ENCODE data around the gene LGALS8. TPM values are rescaled to one million over a fixed set of nuclear protein-coding genes. Genes with fewer than 3 reads are reported as not detected.

The LGALS8 gene
- total RNA-seq, 1 experiment from 2014 or later = 35.3 TPM

DNA sequence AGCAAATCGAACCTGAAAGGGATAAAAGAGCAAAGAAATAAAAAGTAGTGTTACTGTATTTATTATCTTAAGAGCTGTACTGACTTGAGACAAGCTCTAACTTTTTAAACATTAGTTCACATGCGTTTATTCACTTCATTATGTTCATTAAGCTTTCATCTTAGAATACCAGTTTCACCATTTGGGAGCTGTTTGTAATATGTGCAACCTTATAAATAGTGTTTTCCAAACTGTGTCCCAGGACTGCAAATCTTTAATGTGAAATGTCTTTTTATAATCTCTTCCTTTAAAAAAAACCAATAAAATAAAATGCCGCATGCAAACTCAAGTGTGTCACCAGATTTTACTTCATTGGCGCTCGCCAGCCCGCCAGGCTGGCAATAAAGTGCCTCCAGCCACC, 28.3 kb downstream of the LGALS8 start:
- Histone ChIP-seq H3K27ac (ENCODE audit: low read depth, low read length, poor library complexity, severe bottlenecking) (no peak overlapping the region), H3K27me3 (replicated peaks; ENCODE audit: insufficient read depth, low read depth, low read length, poor library complexity) (no peaks in the 10 kb centered on the region), H3K36me3 (ENCODE audit: insufficient read depth, low read length, poor library complexity, severe bottlenecking) (peaks cover 63% of the 10 kb centered on the region), H3K4me3 (ENCODE audit: low read depth, low read length, poor library complexity, severe bottlenecking) (no peak overlapping the region), H3K4me1 (ENCODE audit: insufficient read depth, low read length, poor library complexity, severe bottlenecking) (no peaks in the 10 kb centered on the region), H3K9me3 (ENCODE audit: low read depth, low read length, poor library complexity, severe bottlenecking) (no peaks in the 10 kb centered on the region)
- BruUV-seq (replicated peaks) = no TSS peak
- POLR2A ChIA-PET (ENCODE audit: low non-redundant PET) = interaction anchor here (0.6 kb wide), 1 partner anchor 124 kb away, joined by 3 read pairs; no protein-coding TSS in a partner anchor
- intact Hi-C loops (cut with micrococcal nuclease; ENCODE audit: unreplicated experiment) = no loop called here
- DNase-seq (ENCODE audit: low spot score) = no peak
- CTCF ChIA-PET = no interaction called here
- TF ChIP-seq EZH2 (IDR thresholded peaks at IDR 0.05; ENCODE audit: borderline replicate concordance, low read depth, low read length, poor library complexity, severe bottlenecking) = no peak
- TF ChIP-seq, protein P1, sequence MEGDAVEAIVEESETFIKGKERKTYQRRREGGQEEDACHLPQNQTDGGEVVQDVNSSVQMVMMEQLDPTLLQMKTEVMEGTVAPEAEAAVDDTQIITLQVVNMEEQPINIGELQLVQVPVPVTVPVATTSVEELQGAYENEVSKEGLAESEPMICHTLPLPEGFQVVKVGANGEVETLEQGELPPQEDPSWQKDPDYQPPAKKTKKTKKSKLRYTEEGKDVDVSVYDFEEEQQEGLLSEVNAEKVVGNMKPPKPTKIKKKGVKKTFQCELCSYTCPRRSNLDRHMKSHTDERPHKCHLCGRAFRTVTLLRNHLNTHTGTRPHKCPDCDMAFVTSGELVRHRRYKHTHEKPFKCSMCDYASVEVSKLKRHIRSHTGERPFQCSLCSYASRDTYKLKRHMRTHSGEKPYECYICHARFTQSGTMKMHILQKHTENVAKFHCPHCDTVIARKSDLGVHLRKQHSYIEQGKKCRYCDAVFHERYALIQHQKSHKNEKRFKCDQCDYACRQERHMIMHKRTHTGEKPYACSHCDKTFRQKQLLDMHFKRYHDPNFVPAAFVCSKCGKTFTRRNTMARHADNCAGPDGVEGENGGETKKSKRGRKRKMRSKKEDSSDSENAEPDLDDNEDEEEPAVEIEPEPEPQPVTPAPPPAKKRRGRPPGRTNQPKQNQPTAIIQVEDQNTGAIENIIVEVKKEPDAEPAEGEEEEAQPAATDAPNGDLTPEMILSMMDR (conservative IDR thresholded peaks at IDR 0.05; ENCODE audit: low read depth, low read length) = no peak

DNA sequence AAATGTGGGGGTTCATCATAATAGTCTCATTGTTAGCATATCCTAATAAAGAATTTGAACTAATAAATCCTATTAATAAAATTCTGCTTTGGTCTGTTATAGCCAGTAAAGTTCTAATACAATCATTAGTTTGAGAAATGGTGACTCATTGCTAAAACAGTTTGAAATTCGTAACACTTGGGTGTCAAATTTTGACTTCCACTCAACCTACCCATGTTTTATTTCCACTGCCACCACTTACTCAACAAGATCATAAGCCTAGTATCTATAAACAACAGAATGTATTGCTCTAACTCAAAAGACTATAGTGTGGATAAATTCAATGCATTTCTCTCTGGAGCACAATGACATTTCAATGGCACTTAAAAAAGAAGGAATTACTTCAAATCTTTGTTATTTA, 29.1 kb downstream of the LGALS8 start:
- Histone ChIP-seq H3K4me3 (ENCODE audit: low read depth, low read length, poor library complexity, severe bottlenecking) (no peak overlapping the region), H3K36me3 (ENCODE audit: insufficient read depth, low read length, poor library complexity, severe bottlenecking) (peaks cover 61% of the 10 kb centered on the region), H3K27ac (ENCODE audit: low read depth, low read length, poor library complexity, severe bottlenecking) (no peak overlapping the region), H3K4me1 (ENCODE audit: insufficient read depth, low read length, poor library complexity, severe bottlenecking) (no peaks in the 10 kb centered on the region), H3K27me3 (replicated peaks; ENCODE audit: insufficient read depth, low read depth, low read length, poor library complexity) (no peaks in the 10 kb centered on the region), H3K9me3 (ENCODE audit: low read depth, low read length, poor library complexity, severe bottlenecking) (no peaks in the 10 kb centered on the region)
- ChIA-PET CTCF (no interaction called here), POLR2A (ENCODE audit: low non-redundant PET) (interaction anchor here (0.5 kb wide), 1 partner anchor 138 kb away, joined by 4 read pairs; no protein-coding TSS in a partner anchor)
- TF ChIP-seq EZH2 (IDR thresholded peaks at IDR 0.05; ENCODE audit: borderline replicate concordance, low read depth, low read length, poor library complexity, severe bottlenecking) = no peak
- TF ChIP-seq, protein P1 (conservative IDR thresholded peaks at IDR 0.05; ENCODE audit: low read depth, low read length) = no peak
- BruUV-seq (replicated peaks) = no TSS peak
- no peak for DNase-seq (ENCODE audit: low spot score)
- intact Hi-C loops (cut with micrococcal nuclease; ENCODE audit: unreplicated experiment) = no loop called here

DNA sequence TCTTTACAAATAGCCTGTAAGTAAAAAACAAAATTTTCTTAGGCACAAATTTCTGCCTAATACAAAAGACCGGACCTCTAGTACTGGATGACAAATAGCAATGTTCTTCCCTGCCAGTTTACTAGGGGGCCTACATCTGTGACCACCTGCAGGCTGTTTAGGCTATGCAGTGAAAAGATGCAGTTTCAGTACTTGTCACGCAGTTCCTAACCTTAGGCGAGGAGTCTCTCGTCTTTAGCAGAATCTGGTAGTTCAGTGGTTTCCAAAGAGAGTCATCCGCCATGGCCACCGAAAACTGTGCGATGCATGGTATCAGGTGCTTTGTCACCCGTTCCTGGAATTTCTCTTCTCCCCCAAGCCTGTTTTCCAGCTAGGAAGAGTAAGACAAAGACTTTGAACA, 29.6 kb downstream of the LGALS8 start:
- peaks cover 60% of the 10 kb centered on the region for H3K36me3 ChIP-seq (ENCODE audit: insufficient read depth, low read length, poor library complexity, severe bottlenecking)
- TF ChIP-seq, protein P1 (conservative IDR thresholded peaks at IDR 0.05; ENCODE audit: low read depth, low read length) = no peak
- no peak for TF ChIP-seq EZH2 (IDR thresholded peaks at IDR 0.05; ENCODE audit: borderline replicate concordance, low read depth, low read length, poor library complexity, severe bottlenecking)
- intact Hi-C loops (cut with micrococcal nuclease; ENCODE audit: unreplicated experiment) = no loop called here
- POLR2A ChIA-PET (ENCODE audit: low non-redundant PET) = no interaction called here
- H3K4me3 ChIP-seq (ENCODE audit: low read depth, low read length, poor library complexity, severe bottlenecking) = no peak overlapping the region
- no peak for DNase-seq (ENCODE audit: low spot score)
- no TSS peak for BruUV-seq (replicated peaks)
- H3K27ac ChIP-seq (ENCODE audit: low read depth, low read length, poor library complexity, severe bottlenecking) = no peak overlapping the region
- H3K4me1 ChIP-seq (ENCODE audit: insufficient read depth, low read length, poor library complexity, severe bottlenecking) = no peaks in the 10 kb centered on the region
- H3K27me3 ChIP-seq (replicated peaks; ENCODE audit: insufficient read depth, low read depth, low read length, poor library complexity) = no peaks in the 10 kb centered on the region
- CTCF ChIA-PET = no interaction called here
- no peaks in the 10 kb centered on the region for H3K9me3 ChIP-seq (ENCODE audit: low read depth, low read length, poor library complexity, severe bottlenecking)

Measured in A673 (cell line).